ENCODE results near the gene TSHB.

DNA sequence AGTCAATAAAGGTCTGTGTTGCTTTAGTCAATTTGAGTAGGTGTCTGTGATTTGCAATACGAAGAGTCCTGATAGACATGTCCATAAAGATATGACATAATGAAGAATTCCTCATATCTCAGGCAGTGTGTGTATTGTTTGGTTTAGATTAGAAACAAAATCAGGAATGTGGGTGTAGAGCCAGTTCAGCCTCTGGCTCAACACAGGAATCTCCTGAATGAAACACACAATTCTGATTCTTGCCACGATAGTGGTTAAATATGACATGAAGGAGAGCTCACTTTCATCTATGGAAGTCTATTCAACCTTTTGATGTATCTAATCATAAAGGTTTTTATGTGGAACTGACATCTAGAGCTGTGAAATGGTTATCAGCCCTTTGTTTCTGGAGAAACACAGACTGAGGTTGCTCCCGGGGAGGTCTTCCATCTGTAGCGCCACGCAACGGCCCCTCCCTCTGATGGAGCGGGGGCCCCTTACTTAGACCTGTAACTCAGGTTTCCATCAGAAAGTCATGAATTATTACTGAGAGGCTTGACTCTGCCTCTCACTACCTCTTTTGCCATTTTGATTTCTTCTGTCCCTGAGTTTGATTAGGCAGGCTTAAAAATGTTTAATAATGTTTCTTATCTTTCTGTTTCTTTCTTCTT, 40.2 kb downstream of the TSHB start:
- TF ChIP-seq, protein P1, sequence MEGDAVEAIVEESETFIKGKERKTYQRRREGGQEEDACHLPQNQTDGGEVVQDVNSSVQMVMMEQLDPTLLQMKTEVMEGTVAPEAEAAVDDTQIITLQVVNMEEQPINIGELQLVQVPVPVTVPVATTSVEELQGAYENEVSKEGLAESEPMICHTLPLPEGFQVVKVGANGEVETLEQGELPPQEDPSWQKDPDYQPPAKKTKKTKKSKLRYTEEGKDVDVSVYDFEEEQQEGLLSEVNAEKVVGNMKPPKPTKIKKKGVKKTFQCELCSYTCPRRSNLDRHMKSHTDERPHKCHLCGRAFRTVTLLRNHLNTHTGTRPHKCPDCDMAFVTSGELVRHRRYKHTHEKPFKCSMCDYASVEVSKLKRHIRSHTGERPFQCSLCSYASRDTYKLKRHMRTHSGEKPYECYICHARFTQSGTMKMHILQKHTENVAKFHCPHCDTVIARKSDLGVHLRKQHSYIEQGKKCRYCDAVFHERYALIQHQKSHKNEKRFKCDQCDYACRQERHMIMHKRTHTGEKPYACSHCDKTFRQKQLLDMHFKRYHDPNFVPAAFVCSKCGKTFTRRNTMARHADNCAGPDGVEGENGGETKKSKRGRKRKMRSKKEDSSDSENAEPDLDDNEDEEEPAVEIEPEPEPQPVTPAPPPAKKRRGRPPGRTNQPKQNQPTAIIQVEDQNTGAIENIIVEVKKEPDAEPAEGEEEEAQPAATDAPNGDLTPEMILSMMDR (conservative IDR thresholded peaks at IDR 0.05; ENCODE audit: low read length) = no peak
- no peak for TF ChIP-seq EZH2phosphoT487 (IDR thresholded peaks at IDR 0.05; ENCODE audit: borderline replicate concordance)

Data from Loucy (cell line).